Inflammatory macrophage (primary cell): ENCODE data around the gene HBQ1.
"Not testable (repeated sequence)": the region's sequence is repeated elsewhere in the genome, so short reads cannot be mapped to it uniquely, and the experiment has no call there.

Source experiments
- DNase-seq, 2 donors: peaks; one replicate each; pipeline ENCODE4 v3.0.0-alpha.2; 2020 to 2022

Gene HBQ1

GRCh38 chr16:160691-161190 is 19.5 kb upstream of the HBQ1 start:
- no peak for DNase-seq

- DNase-seq, result no peak
These were observed 17.8 kb upstream of the HBQ1 start for GRCh38 chr16:162271-162991.

- DNase-seq, result not testable (repeated sequence)
These were observed 17.1 kb upstream of the HBQ1 start for GRCh38 chr16:163139-163538.

GRCh38 chr16:163696-164095 is 16.6 kb upstream of the HBQ1 start:
- DNase-seq, result not testable (repeated sequence)

- not testable (repeated sequence) for DNase-seq
These were observed 16.0 kb upstream of the HBQ1 start for GRCh38 chr16:164134-164823.

GRCh38 chr16:164827-165538 is 15.3 kb upstream of the HBQ1 start:
- no peak for DNase-seq

- DNase-seq, result no peak
These were observed 14.5 kb upstream of the HBQ1 start, which contains the start of gene HBM for GRCh38 chr16:165539-166374. TSS of gene HBM (plus strand) at chr16:165978. CDS start at chr16:165998, 20 bp downstream.

- no peak for DNase-seq
These were observed 13.7 kb upstream of the HBQ1 start for GRCh38 chr16:166375-167121.

GRCh38 chr16:167122-167690 is 13.1 kb upstream of the HBQ1 start:
- no peak for DNase-seq

- DNase-seq, result no peak
These were observed 11.8 kb upstream of the HBQ1 start for GRCh38 chr16:168424-168823.

GRCh38 chr16:169014-169413 is 11.2 kb upstream of the HBQ1 start:
- no peak for DNase-seq

- DNase-seq, result peak in 1 of 2 donors; percentile 23
These were observed 10.2 kb upstream of the HBQ1 start for GRCh38 chr16:170088-170507.

- DNase-seq, result no peak
These were observed 9.5 kb upstream of the HBQ1 start for GRCh38 chr16:170788-171187.

- not testable (repeated sequence) for DNase-seq
These were observed 7.8 kb upstream of the HBQ1 start, which contains the start of gene HBA2 for GRCh38 chr16:172374-172941. TSS of gene HBA2 (plus strand) at chr16:172876. CDS start at chr16:172913, 37 bp downstream.

- not testable (repeated sequence) for DNase-seq
These were observed 6.9 kb upstream of the HBQ1 start for GRCh38 chr16:173211-173854.

GRCh38 chr16:173928-174769 is 6.1 kb upstream of the HBQ1 start:
- DNase-seq, result not testable (repeated sequence)

GRCh38 chr16:175011-175949 is 5.0 kb upstream of the HBQ1 start:
- peak in 1 of 2 donors; percentile 32 for DNase-seq

- DNase-seq, result not testable (repeated sequence)
These were observed 4.3 kb upstream of the HBQ1 start for GRCh38 chr16:176006-176405.
